ENCODE results near the gene ADAMTSL3.
"Not testable (repeated sequence)": the region's sequence is repeated elsewhere in the genome, so short reads cannot be mapped to it uniquely, and the experiment has no call there.

ADAMTSL3 gene

DNA sequence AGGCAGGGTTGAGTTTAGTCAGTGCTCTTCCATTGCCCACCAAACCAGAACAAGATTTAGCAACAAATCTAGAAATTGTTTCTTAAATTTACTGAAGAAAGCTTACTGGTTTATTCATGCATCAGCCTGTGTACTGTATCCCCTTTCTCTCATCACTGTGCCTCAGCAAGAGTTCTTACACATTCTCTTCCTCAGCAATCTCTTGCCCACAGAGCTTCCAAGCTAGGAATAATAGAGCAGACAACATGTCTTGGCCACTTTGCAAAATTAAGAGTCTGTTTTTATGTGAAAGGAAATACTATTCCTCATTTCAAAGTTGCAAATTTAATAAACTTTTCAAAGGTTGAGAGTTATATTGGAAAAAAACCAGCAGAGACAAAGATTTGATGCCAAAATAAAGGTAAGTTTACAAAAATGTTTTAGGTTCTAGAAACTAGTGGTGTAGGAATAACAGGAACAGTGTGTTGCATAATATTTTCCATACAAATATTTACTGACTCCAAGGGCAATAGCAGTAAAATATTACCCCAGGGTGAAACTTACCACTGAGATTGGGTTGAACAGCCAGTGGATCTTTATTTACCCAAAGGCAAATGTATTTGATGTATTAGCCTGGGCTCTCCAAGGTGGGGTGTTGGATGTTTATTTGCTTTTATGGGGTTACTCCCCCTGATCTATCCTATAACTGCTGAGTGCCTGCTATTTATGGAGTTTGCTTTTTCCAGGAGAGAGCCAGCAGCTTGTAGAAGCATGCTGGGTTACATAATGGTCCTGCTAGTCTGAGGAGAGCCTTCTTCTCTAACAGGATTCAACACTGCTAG is 276.7 kb downstream of the ADAMTSL3 start:
- DNase-seq: no peak

- DNase-seq: no peak
These were observed 281.9 kb downstream of the ADAMTSL3 start for GRCh38 chr15:83935774-83936173.

- DNase-seq: no peak
These were observed 286.2 kb downstream of the ADAMTSL3 start for GRCh38 chr15:83940136-83940535.

GRCh38 chr15:83943043-83943442 is 289.1 kb downstream of the ADAMTSL3 start:
- no peak for DNase-seq

DNA sequence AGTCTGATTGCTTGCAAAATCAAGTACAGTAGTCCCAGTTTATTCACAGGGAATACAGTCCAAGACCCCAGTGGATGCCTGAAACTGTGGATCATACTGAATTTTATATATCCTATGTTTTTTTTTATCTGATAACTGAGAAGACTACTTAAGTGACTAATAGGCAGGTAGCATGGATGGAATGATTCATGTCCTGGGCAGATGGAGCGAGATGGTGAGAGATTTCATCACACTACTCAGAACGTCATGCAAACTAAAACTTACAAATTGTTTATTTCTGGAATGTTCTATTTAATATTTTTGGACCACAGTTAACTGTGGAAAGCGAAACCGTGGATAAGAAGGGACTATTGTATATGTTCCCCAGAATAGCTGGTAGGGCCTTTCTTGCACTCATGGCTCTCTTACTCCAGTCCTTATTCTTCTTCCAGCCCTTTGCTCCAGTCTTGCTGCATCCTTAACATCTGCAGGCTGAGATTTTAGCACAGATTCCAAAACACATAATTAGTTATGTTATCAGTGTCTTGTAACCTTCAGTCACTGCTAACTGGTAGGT is 290.0 kb downstream of the ADAMTSL3 start:
- no peak for DNase-seq

- DNase-seq: no peak
These were observed 293.2 kb downstream of the ADAMTSL3 start for GRCh38 chr15:83947156-83947555.

- no peak for DNase-seq
These were observed 300.6 kb downstream of the ADAMTSL3 start for GRCh38 chr15:83954506-83954905.

GRCh38 chr15:83955806-83956265 is 301.9 kb downstream of the ADAMTSL3 start:
- no peak for DNase-seq

DNA sequence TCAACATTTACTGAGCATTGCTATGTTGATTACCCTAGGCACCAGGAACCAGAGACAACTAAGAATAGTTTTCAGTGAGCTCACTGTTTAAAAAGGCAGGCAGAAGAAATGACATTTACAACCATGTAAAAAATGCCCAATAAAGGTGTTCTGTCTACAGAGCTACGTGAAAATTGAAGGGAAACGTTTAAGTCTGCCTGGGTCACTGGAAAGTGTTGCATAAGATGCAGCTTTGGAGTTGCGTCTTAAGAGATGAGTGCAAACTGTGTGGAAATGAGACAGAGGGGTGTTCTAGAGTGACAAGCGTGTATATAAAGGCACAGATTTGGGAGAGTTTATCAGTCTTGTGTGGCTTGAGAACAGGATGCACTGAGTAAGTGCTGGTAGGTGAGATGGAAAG is 303.0 kb downstream of the ADAMTSL3 start:
- DNase-seq: no peak

GRCh38 chr15:83959477-83959876 is 305.6 kb downstream of the ADAMTSL3 start:
- DNase-seq: no peak

- DNase-seq: no peak
These were observed 306.4 kb downstream of the ADAMTSL3 start for GRCh38 chr15:83960192-83960829.

- no peak for DNase-seq
These were observed 307.4 kb downstream of the ADAMTSL3 start for GRCh38 chr15:83961311-83961710.

DNA sequence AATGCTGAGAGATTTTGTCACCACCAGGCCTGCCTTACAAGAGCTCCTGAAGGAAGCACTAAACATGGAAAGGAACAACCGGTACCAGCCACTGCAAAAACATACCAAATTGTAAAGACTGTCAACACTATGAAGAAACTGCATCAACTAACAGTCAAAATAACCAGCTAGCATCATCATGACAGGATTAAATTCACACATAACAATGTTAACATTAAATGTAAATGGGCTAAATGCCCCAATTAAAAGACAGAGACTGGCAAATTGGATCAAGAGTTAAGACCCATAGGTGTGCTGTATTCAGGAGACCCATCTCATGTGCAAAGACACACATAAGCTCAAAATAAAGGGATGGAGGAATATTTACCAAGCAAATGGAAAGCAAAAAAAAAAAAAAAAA is 311.0 kb downstream of the ADAMTSL3 start:
- DNase-seq: not testable (repeated sequence)

GRCh38 chr15:83970295-83970890 is 316.5 kb downstream of the ADAMTSL3 start:
- DNase-seq: no peak

GRCh38 chr15:83971992-83972391 is 318.1 kb downstream of the ADAMTSL3 start:
- DNase-seq: no peak

GRCh38 chr15:83973816-83974215 is 319.9 kb downstream of the ADAMTSL3 start:
- DNase-seq: no peak

- no peak for DNase-seq
These were observed 324.1 kb downstream of the ADAMTSL3 start for GRCh38 chr15:83977992-83978391.

DNA sequence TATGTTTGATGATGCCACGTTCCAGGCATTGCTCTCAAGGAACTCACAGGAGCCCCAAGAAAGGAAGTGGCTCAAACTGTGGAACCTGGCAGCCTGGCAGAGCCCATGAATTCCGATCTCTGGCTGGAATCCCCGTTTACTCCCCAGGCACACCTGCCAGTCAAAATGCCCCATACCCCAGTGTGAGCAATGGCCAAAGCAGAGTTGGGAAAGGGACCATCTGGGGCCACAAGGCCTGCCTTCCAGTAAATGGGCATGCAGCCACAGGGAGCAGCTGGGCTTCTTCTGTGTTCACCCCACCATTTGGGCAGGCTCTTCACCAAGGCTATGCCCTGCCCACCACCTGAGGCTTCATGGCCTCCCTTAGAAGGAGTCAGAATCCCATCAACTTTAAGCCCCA is 324.7 kb downstream of the ADAMTSL3 start:
- no peak for DNase-seq

GRCh38 chr15:83980637-83981036 is 326.7 kb downstream of the ADAMTSL3 start:
- no peak for DNase-seq

- DNase-seq: no peak
These were observed 328.8 kb downstream of the ADAMTSL3 start for GRCh38 chr15:83982748-83983147.

DNA sequence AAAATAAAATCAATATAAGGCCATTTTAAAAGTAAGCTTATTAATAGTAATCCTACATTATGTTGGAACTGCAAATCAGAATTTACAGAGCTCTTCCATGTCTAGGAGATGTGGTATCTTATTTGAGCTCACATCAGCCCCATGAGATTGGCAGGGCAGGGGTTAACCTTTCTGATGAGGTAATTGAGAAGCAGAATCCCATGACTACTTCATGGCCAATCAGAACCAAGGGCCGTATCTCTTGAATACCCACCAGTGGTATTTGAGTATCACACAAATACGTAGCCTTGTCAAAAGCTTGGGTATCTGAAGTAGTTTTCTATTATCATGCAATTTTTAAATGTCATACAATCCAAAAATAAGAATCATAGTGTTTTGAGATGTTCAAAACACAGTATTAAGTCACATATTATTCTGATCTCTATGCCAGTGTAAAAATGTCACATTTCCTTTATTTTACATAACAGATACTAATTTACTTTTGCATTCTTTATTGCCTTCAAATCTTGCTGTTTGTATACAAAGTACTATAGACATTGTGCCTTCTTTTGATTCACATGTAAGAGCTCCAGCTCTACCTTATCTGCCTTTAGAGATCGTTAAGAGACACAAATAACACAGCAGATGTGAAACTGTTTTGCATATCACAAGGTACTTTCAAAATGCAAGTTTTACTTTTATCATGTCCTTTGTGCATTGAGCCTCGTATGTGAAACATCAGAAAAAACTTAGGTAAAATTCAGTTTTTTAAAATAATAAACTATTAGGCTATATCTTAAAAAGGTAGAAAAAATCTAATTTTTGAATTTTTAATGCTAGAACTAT is 329.9 kb downstream of the ADAMTSL3 start:
- no peak for DNase-seq

GRCh38 chr15:83984601-83985000 is 330.7 kb downstream of the ADAMTSL3 start:
- DNase-seq: no peak

- no peak for DNase-seq
These were observed 337.2 kb downstream of the ADAMTSL3 start for GRCh38 chr15:83991163-83991562.

Data from activated CD4-positive, alpha-beta T cell treated with anti-CD3 and anti-CD28 coated beads for 4 hours (primary cell).